Activated CD4-positive, alpha-beta T cell treated with anti-CD3 and anti-CD28 coated beads, Interleukin-2, amount 50 U/mL, for 16 hours (primary cell): ENCODE measurements around the gene CD58.

Experiments used
- DNase-seq: peaks from one replicate; pipeline ENCODE4 v3.0.0-alpha.2; 2020

The CD58 gene

GRCh38 chr1:116465477-116465844 is 105.4 kb downstream of the CD58 start:
- DNase-seq, result no peak
